ENCODE measurements around the gene GAA. TPM values are rescaled to one million over a fixed set of nuclear protein-coding genes. Genes with fewer than 3 reads are reported as not detected.

The GAA gene
- polyA plus RNA-seq, 1 experiment = 5.7 TPM

DNA sequence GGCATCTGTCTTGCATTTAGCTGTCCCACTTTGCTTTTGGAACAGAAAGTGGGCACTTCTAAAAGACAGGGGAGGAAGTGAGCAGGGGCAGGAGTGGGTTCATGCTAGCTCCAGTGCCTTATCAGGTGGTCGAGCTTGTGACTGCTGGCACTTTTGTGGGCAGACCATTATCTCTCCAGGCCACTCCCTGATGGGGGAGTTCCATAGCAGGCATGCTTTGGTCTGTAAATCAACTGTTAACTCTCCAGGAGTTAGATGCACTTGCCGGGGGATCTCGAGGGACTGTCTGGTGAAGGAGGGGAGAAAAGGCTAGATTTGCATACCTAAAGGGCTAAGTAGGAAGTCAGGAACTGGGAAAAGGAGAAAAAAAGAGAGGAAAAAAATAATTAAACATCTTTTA, 59.2 kb downstream of the GAA start:
- POLR2A ChIA-PET = no interaction called here
- TF ChIP-seq, protein P1, sequence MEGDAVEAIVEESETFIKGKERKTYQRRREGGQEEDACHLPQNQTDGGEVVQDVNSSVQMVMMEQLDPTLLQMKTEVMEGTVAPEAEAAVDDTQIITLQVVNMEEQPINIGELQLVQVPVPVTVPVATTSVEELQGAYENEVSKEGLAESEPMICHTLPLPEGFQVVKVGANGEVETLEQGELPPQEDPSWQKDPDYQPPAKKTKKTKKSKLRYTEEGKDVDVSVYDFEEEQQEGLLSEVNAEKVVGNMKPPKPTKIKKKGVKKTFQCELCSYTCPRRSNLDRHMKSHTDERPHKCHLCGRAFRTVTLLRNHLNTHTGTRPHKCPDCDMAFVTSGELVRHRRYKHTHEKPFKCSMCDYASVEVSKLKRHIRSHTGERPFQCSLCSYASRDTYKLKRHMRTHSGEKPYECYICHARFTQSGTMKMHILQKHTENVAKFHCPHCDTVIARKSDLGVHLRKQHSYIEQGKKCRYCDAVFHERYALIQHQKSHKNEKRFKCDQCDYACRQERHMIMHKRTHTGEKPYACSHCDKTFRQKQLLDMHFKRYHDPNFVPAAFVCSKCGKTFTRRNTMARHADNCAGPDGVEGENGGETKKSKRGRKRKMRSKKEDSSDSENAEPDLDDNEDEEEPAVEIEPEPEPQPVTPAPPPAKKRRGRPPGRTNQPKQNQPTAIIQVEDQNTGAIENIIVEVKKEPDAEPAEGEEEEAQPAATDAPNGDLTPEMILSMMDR (IDR thresholded peaks at IDR 0.05; ENCODE audit: insufficient read depth, low read depth, low read length) = no peak
- Histone ChIP-seq H3K36me3 (ENCODE audit: control insufficient read depth, insufficient read depth, low read length) (no peaks in the 10 kb centered on the region), H3K4me3 (ENCODE audit: low read depth, low read length) (no peak overlapping the region), H3K27me3 (ENCODE audit: control insufficient read depth, insufficient read depth, low read length) (peaks cover 4% of the 10 kb centered on the region)
- CTCF ChIA-PET = no interaction called here
- DNase-seq (ENCODE audit: low read depth) = no peak

DNA sequence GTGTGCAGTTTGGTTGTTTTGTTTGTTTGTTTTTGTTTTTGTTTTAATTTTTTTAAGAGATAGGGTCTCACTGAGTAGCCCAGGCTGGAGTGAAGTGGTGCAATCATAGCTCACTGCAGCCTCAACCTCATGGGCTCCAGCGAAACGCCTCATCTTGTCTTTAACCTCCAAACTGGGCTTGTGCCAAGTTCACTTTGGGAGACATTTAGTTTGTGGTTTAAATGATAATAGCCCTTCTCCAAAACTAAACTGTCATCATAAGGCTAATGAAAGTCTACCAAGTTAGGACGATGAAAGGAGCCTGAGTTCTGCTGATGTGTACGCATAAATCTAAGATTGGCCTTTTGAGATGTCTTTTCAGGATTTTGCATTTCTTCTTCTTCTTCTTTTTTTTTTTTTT, 62.0 kb downstream of the GAA start:
- TF ChIP-seq, protein P1 (IDR thresholded peaks at IDR 0.05; ENCODE audit: insufficient read depth, low read depth, low read length) = no peak
- DNase-seq (ENCODE audit: low read depth) = no peak
- Histone ChIP-seq H3K4me3 (ENCODE audit: low read depth, low read length) (no peak overlapping the region), H3K27me3 (ENCODE audit: control insufficient read depth, insufficient read depth, low read length) (peaks cover 6% of the 10 kb centered on the region), H3K36me3 (ENCODE audit: control insufficient read depth, insufficient read depth, low read length) (no peaks in the 10 kb centered on the region)
- ChIA-PET CTCF (interaction anchor here (1.0 to 1.4 kb wide), 2 partner anchors 10 to 33 kb away, joined by 4 to 5 read pairs; no protein-coding TSS in a partner anchor), POLR2A (no interaction called here)

DNA sequence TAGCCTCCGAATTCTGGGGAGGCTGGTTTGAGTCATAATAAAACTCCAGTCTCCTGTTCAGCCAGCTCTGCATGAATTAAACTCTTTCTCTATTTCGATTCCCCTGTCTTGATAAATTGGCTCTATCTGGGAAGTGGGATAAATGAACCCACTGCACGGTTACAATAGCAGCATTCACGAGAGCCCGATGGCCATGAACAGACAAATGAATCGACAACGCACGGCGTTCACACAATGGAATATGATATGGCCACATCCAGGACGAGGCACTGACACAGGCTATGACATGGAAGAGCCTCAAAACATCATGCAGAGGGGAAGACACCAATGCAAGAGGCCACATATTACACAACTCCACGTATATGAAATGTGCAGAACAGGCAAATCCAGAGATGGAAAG, 62.8 kb downstream of the GAA start:
- DNase-seq (ENCODE audit: low read depth) = no peak
- Histone ChIP-seq H3K36me3 (ENCODE audit: control insufficient read depth, insufficient read depth, low read length) (no peaks in the 10 kb centered on the region), H3K27me3 (ENCODE audit: control insufficient read depth, insufficient read depth, low read length) (peaks cover 6% of the 10 kb centered on the region), H3K4me3 (ENCODE audit: low read depth, low read length) (no peak overlapping the region)
- TF ChIP-seq, protein P1 (IDR thresholded peaks at IDR 0.05; ENCODE audit: insufficient read depth, low read depth, low read length) = no peak
- CTCF ChIA-PET = interaction anchor here (1.4 kb wide), 1 partner anchor 9 kb away, joined by 4 read pairs; no protein-coding TSS in a partner anchor
- POLR2A ChIA-PET = no interaction called here

DNA sequence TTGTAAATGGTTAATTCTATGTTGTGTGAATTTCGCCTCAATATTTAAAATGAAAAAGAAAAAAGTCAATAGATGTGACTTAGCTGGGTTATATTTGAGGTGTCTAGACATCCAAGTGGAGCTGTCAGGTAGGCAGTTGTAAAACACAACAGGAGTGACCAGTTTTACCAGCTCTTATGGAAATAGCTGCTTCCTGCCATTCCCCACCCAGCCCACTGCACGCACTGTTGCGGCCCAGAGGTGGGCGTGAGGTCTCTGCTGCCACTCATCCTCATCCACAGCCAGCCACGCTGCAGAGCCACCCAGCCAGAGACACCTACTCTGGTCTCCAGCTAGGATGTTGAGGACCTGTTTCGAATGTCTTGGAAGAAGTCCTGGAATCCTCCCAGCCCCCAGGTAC, 65.1 kb downstream of the GAA start:
- H3K4me3 ChIP-seq (ENCODE audit: low read depth, low read length) = no peak overlapping the region
- peaks cover 7% of the 10 kb centered on the region for H3K27me3 ChIP-seq (ENCODE audit: control insufficient read depth, insufficient read depth, low read length)
- ChIA-PET POLR2A (no interaction called here), CTCF (interaction anchor here (1.0 to 1.3 kb wide), 2 partner anchors 9 to 29 kb away, joined by 3 to 4 read pairs; no protein-coding TSS in a partner anchor)
- H3K36me3 ChIP-seq (ENCODE audit: control insufficient read depth, insufficient read depth, low read length) = no peaks in the 10 kb centered on the region
- TF ChIP-seq, protein P1 (IDR thresholded peaks at IDR 0.05; ENCODE audit: insufficient read depth, low read depth, low read length) = no peak
- no peak for DNase-seq (ENCODE audit: low read depth)

DNA sequence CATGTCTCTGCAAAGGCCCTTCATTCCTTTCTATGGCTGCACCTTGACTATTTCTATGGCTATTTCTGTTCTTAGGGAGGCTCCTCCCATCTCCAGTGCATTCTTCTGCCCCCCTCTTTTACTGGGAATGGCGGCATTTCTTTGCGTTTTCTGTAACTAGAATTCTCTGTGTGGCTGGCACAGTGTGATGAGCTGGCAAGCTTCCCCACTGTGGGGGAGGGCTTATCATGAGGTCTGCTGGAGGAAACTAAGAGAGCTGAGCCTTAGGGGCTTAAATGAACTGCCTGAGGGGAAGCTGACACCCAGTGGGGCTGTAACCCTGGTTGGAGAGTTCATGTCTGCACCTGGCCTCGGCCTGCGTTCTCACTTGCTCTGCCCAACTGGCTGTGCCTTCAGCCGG, 67.0 kb downstream of the GAA start:
- H3K4me3 ChIP-seq (ENCODE audit: low read depth, low read length) = no peak overlapping the region
- ChIA-PET POLR2A (no interaction called here), CTCF (interaction anchor here (0.7 to 1.8 kb wide), 3 partner anchors 13 to 86 kb away, joined by 3 read pairs; partner anchors contain the start of gene GAA)
- H3K36me3 ChIP-seq (ENCODE audit: control insufficient read depth, insufficient read depth, low read length) = no peaks in the 10 kb centered on the region
- H3K27me3 ChIP-seq (ENCODE audit: control insufficient read depth, insufficient read depth, low read length) = peaks cover 4% of the 10 kb centered on the region
- DNase-seq (ENCODE audit: low read depth) = no peak
- TF ChIP-seq, protein P1 (IDR thresholded peaks at IDR 0.05; ENCODE audit: insufficient read depth, low read depth, low read length) = no peak
